ENCODE results near the gene TPPP3.
"Not testable (repeated sequence)": the region's sequence is repeated elsewhere in the genome, so short reads cannot be mapped to it uniquely, and the experiment has no call there.

TPPP3 gene

DNA sequence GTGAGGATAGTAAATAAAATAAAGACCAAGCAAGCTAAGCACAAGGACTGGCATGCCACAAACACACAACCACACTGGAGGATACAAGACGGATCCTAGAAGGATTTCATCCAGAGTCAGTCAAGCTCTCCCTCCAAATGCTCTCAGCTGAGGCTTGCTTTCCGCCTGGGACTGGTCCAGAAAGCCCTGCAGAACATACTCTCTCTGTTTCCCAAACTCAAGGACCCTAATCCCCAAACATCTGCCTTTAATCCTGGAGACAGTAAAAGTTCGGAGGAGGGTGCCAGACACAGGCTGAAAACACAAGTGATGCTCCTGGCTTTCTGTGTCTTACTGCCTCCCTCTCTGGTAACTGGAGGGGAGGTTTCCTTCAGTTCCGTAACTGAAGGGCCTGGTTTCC lies 32.3 kb upstream of the TPPP3 start:
- no peak for DNase-seq

DNA sequence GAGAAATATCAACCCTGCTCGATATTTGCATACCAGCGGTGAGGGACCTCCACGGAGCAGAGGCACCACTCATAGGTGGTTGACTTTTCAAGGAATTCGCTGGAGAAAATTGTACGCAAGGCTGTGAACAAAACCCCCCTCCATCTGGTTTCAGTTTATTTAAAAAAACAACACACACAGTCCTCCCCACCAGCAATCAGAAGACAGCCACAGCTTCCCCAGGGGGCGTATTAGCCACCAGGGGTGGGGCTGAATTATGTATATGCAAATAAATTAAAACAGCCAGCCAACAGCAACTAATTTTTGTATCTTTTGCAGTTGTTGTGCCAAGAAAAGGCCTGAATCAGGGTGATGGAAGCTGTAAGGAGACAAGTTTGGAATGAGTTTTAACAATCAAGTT lies 31.8 kb upstream of the TPPP3 start:
- peak; percentile 82 for DNase-seq

- no peak for DNase-seq
Measured at GRCh38 chr16:67424261-67424615, 30.9 kb upstream of the TPPP3 start.

DNA sequence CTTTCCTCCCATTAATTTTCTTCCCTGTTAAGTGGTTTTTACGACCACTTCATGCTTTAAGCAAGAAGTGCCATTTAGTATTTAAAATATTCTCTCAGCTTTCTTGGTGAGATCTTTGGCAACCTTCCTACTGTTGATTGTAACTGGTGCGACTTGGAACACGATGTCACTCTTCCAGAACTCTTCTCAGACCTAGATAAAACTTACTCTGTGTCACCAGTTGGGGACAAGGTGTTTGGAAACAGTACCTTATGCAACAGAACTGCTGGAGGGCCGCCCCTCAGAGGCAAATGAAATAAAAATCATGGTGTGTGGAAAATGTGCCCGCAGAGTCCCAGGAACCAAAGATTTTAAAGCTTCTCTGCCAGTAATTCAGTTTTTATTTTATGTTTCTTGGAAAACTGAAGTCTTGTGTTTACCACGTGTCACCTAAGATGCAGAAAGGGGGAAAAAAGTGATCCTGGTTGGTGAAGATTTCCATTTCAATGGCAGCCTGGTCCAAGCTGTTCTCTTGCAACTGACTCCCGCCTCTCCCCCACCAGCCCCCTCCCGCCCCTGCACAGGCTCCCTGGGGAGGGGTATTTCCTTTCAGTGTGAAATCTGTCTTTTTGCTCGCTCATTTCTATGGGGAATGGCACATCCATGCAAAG lies 30.4 kb upstream of the TPPP3 start:
- no peak for DNase-seq

GRCh38 chr16:67423015-67423414 lies 29.7 kb upstream of the TPPP3 start:
- DNase-seq, result no peak

DNA sequence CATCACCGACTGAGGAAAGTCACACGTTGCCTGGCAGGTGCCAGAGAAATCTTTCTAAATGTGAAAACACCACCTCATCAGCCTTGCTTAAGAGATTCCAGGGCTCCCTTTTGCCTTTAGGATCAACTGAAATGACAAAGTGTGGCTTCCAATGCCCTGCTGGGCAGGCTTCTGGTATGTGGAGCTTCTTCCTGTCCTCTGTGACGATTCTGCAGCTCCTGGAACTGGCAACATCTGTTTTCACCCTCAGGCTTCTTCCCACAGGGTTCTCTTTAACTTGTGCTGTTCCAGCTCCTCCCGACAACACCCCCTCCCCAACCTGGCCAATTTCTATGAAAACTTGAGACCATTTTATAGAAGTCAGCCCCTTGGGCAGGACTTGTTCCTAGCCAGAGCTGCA lies 27.7 kb upstream of the TPPP3 start:
- DNase-seq, result peak; percentile 21

- peak; percentile 41 for DNase-seq
Measured at GRCh38 chr16:67419931-67420330, 26.6 kb upstream of the TPPP3 start.

DNA sequence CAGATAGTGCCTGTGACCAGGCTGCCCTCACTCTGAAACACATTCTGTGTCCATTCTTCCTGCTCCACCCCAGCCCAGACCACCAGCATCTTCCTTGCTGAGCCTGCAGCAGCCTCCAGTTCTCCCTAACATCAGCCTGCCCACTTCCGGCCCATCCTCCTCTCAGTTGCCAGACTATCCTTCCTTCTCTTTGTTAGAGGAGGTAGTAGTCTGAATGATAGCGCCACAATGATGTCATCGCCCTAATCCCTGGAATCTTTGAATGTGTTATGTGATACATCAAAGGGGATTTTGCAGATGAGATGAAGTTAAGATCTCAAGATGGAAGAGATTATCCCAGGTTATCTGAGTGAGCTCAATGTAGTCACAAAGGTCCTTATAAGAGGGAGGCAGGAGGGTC lies 26.2 kb upstream of the TPPP3 start:
- DNase-seq, result peak; percentile 36

DNA sequence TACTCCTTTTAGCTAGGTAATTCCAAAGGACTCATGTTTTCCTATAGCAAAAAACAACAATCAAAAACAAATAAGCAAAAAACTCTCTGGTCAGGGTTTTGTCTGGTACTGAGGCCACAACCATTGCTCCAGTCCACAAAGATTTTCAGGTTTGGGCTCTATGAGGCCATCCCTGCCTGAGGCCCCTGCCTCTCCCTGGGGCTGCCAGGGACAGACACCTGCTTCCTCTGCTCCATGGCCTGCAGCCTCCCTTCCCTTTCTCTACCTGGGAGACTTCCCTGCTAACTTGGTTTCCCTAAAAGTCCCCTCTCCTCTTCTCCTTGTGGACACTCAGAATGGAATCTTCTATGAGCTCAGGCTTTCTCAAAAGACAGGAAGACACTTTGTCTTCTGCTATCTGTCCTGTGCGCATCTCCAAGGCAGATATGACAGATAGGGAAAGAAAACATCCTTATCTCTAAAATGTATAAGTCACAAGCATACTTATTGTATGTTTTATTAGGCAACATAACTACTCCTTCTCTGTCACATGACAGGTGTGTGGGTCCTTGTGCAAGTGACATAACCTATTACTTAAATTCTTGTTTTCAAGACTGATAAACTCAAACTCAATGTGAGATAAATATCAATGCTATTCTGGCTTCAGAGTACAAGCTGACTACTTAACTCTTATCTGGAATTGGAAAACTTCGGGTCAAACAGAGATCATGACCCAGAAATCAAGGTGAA lies 24.2 kb upstream of the TPPP3 start:
- no peak for DNase-seq

- peak; percentile 75 for DNase-seq
Measured at GRCh38 chr16:67415872-67416793, 22.8 kb upstream of the TPPP3 start, which contains the start of gene ZDHHC1. Gene ZDHHC1 (minus strand): TSS chr16:67416477. CDS start chr16:67407775, 8,702 bp downstream.

DNA sequence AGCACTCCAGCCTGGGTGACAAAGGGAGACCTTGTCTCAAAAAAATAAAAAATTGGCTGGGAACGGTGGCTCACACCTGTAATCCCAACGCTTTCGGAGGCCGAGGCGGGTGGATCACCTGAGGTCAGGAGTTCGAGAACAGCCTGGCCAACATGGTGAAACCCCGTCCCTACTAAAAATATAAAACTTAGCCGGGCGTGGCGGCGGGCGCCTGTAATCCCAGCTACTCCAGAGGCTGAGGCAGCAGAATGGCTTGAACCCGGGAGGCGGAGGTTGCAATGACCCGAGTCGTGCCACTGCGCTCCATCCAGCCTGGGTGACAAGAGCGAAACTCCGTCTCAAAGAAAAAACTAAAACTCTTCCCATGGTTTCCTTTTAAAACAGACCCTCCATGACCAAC lies 22.1 kb upstream of the TPPP3 start:
- not testable (repeated sequence) for DNase-seq

GRCh38 chr16:67413978-67414911 lies 20.9 kb upstream of the TPPP3 start:
- no peak for DNase-seq

GRCh38 chr16:67412294-67412693 lies 19.0 kb upstream of the TPPP3 start:
- no peak for DNase-seq

DNA sequence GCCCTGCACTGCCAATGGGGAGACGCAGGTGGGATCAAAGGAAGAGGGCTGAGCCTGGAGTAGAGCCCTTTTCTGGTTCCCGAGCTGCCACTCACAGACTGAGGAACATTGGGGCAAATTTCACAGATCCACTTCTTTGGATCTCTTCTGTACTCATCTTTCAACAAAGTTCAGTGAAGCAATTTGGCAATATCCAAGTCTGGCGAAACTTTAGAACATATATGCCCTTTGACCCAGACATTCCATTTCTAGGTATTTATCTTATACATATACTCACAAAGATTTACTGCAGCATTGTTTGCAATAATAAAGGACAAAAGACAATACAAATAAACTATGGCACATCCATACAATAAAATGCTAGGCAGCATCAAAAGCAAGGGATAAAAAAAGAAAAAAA lies 18.0 kb upstream of the TPPP3 start:
- DNase-seq, result no peak

- no peak for DNase-seq
Measured at GRCh38 chr16:67409631-67410030, 16.3 kb upstream of the TPPP3 start.

DNA sequence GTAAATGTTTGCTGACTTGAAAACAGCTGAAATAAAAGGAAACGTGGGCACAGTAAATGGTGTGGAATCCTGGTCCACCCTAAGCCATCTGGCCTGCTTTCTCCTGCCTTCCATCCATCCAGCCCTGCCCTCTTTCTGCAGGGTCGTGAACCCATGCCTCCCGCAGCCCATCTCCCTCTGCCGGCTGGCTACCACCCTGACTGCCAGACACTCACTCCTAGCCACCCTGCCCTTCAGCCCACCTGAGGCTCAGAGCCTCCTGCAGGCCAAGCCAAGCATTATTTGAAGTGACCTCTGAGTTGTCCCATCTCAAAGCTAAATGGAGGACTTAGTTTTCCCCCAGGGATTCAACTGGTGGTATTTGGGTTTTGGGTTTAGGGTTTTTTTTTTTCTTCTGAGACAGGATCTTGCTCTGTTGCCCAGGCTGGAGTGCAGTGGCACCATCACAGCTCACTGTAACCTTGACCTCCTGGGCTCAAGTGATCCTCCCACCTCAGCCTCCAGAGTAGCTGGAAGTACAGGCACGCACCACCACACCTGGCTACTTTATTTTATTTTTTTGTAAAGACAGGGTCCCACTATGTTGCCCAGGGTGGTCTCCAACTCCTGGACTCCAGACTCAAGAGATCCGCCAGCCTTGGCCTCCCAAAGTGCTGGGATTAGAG lies 14.6 kb upstream of the TPPP3 start:
- DNase-seq, result no peak

DNA sequence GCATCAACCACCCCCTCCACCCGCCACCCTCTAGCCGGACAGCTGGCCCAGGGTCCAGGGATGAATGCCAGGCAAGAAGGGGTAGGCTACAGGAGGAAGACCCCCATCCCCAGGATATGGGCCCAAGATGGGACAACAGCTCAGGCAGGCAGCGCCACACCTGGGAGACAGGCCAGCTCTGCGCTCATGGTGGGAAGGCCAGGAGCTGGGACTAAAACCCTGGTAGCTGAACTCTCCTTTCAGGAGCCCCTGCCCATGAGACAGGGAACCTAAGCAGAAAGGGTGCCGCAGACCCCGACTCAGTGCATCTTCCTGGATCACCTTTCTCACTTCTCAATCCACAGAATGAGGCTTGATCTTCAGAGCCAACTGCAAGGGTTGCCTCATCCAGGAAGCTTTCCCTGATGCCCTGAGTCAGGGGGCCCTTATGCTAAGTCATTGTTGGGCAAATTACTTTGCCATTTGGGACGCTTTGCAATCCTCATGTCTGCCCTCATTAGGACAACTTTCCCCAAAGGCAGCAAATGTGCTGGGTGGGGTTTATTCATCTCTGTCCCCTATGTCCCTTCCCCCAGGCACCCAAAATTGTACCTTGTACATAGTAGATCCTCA lies 14.0 kb upstream of the TPPP3 start:
- no peak for DNase-seq

DNA sequence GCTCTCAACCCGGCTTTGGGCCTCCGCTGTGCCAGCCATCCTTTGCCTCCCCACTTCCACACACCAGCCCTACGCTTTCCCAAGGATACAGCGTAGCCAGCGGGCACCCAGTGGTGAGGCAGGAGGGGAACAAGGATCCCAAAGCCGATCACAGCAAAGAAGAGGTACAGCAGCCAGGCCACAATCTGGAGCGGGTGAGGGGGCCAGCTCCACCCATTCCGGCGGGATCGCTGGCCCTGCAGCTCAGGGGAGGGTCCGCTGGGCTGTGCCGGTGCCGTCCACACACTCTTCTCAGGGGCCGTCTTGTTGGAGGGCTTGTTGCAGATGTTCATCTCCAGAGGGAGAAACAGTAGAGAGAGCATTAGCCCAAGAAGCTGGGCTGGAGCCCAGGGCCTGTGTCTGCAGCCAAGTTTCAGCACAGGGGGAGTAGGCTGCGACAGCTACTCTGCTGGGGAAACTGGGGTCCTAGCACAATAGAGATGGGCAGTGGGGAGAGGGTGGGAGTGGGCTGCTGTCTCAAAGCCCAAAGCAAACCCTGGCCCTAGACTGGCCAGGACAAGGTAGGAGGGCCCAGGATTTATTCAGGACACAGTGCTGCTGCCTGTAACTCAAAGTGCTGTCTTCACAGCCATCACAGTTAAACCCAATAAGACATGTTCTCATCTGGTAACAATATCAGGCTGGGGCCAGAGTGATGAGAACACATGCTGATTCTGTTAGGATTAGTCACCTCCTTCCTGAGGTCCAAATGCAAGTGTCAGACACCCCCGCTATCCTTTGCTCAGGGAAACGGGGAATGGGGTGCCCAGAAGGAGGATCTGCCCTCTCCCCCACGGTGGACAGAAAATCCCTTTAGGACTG lies 13.0 kb upstream of the TPPP3 start:
- peak; percentile 80 for DNase-seq

- no peak for DNase-seq
Measured at GRCh38 chr16:67405336-67405735, 12.0 kb upstream of the TPPP3 start.

- DNase-seq, result no peak
Measured at GRCh38 chr16:67404740-67405226, 11.5 kb upstream of the TPPP3 start.

All from fibroblast of skin of scalp (primary cell).